Heart right ventricle (tissue), 16 donors: ENCODE measurements around the gene LIN52. TPM values are rescaled to one million over a fixed set of nuclear protein-coding genes. Genes with fewer than 3 reads are reported as not detected.

Source experiments
- ATAC-seq, 8 donors: fragments of 200-7000 bp; cut with Tn5 transposase; one replicate each; pipeline ENCODE4 v1.9.1; 2020; ENCODE audit warnings: mild to moderate bottlenecking in 8 of 8, moderate library complexity in 8 of 8, moderate number of reproducible peaks in 1 of 8
- DNase-seq, 2 donors: peaks; one replicate each; pipeline ENCODE4 v3.0.0-alpha.2; 2020
- H3K27ac ChIP-seq, 10 donors: fragments of 200-600 bp; sonication (generic) in 2 of 10; one replicate each; pipeline versions ENCODE4 v1.5.0 to v1.8.0; 2020 to 2022; ENCODE audit warnings: mild to moderate bottlenecking in 3 of 10
- H3K27me3 ChIP-seq, 7 donors: fragments of 200-600 bp; one replicate each; pipeline ENCODE4 v1.8.0; 2021 to 2022; ENCODE audit warnings: mild to moderate bottlenecking in 2 of 7
- H3K36me3 ChIP-seq, 9 donors: fragments of 200-600 bp; sonication (generic) in 1 of 9; one replicate each; pipeline versions ENCODE4 v1.5.0 to v1.8.0; 2020 to 2022; ENCODE audit warnings: mild to moderate bottlenecking in 2 of 9
- H3K4me1 ChIP-seq, 9 donors: fragments of 200-600 bp; sonication (generic) in 1 of 9; one replicate each; pipeline versions ENCODE4 v1.5.0 to v1.8.0; 2020 to 2022; ENCODE audit warnings: mild to moderate bottlenecking in 4 of 9
- H3K4me3 ChIP-seq, 10 donors: fragments of 200-600 bp; sonication (generic) in 2 of 10; one replicate each; pipeline versions ENCODE4 v1.5.0 to v1.8.0; 2020 to 2022; ENCODE audit warnings: mild to moderate bottlenecking in 7 of 10, moderate library complexity in 2 of 10
- H3K9me3 ChIP-seq, 11 donors: fragments of 200-600 bp in 10 of 11; sonication (generic) in 2 of 11; one replicate each; pipeline versions ENCODE4 v1.5.0 to v1.8.0; 2013 to 2022; ENCODE audit warnings: mild to moderate bottlenecking in 2 of 11, control low read depth in 1 of 11, moderate library complexity in 1 of 11
- WGBS, 2 donors: extraction: QIAGEN DNeasy Blood & Tissue Kit; methylation state at CpG; one replicate each; pipeline ENCODE4 v1.1.7; 2013; ENCODE audit warnings: inconsistent platforms in 1 of 2; 5-methylcytosine and 5-hydroxymethylcytosine counted together
- intact Hi-C, 10 donors: fragments of 100-400 bp; cut with DNase I; formaldehyde crosslinking; loops; one replicate each; pipeline versions ENCODE4 v1.11.1 to v1.14.2; 2022
- polyA plus RNA-seq, 2 donors: library from polyadenylated mRNA; stranded (reverse); fragments of 200-250 nt; gene quantifications; one replicate each; pipeline ENCODE4 v1.2.3, GENCODE V29; 2013
- total RNA-seq, 10 donors: library from RNA; stranded (reverse); fragmentation: NEBNext Ultra II Directional in 3 of 10; extraction: Animal tissue kit (Norgen Biotek cat#: 25700) in 3 of 10; gene quantifications; one replicate each; pipeline versions ENCODE4 v1.2.1 to v1.2.4, GENCODE V29; 2021 to 2023
- TF ChIP-seq, protein P1 (sequence below), 9 donors: fragments of 200-600 bp; sonication (generic) in 2 of 9; IDR thresholded peaks; one replicate each; pipeline versions ENCODE4 v1.5.0 to v1.8.0; 2021 to 2022; ENCODE audit warnings: antibody characterized with exemption in 9 of 9, mild to moderate bottlenecking in 5 of 9, moderate library complexity in 1 of 9
- donor health status: Arrhythmogenic right ventricular cardiomyopathy.
- donor health status: ischemic (EF 13 %, LVEDD 7.1; RV severe dilation, severe dysfunction).
- donor health status: healthy with polysubstance abuse.
- donor health status: DM: no; HTN: yes; CAD: no.
- donor health status: DM: no; HTN: no; CAD: no.
- donor health status: ischemic (EF 25% LVEDD 6.9; RV normal size, moderate dysfunction).
- donor health status: ischemic (EF 25% LVEDD 5.7; RV mildly dilated, moderate dysfunction).
- donor health status: healthy.
- donor health status: DM: yes; HTN: yes; CAD: no.
- donor health status: Ischemic cardiomyopathy.
- donor health status: ischemic (EF 35%, LVEDD 5.7; RV mildly dilated, moderate dysfunction).
- donor health status: nonischemic (EF 11% LVEDD 7.7; RV severe dilation, severe dysfunction).
- donor health status: DM: yes; HTN: yes; CAD: no.
- donor health status: PGD.
- donor health status: ischemic (EF 29% LVEDD 5.4; RV normal size, mild dysfunction).
- donor health status: nonischemic (EF 23%, LVEDD 6.1; RV moderate dilation, normal function).

LIN52 gene
- total and polyA plus RNA-seq, 12 donors, result 4.7 to 13.6 (median 8.3) TPM

DNA sequence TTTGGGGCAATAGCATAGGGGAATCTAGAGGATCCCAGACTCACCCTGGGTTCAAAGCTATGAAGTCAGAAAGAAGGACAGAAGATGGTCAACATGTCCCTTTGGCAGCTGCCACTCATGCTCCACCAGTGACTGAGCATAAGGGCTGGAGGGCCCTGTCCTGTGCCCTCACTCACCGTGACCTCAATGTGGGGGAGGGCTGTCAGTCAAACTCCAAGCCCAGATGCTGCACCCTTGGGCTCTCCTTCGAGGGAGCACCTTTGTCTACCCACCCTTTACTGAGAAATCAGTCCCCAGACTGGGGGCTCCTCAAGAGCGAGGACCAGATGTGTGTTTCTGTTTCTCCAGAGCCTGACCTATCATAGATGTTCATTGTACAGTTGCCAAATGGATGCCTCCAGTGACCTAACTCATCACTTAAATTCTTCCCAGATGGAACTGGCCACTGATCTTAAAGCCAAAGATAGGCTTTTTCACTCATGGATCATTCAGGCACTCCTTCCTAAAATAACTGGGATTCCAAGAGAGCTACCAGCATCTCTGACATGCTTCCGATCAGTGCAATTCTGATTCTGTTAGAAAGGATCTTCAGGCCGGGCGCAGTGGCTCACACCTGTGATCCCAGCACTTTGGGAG, 127.3 kb downstream of the LIN52 start:
- 80 to 84% methylated on average over 6 of the region's 6 CpGs for WGBS, 2 donors
- no peak overlapping the region for H3K27ac ChIP-seq
- no peak for DNase-seq
- no peak overlapping the region for H3K4me3 ChIP-seq
- ATAC-seq, result no peak
- H3K27me3 ChIP-seq, result peaks cover 0 to 26% (median 10%) of the 10 kb centered on the region in 7 donors
- H3K36me3 ChIP-seq, result no peaks in the 10 kb centered on the region
- TF ChIP-seq, protein P1, sequence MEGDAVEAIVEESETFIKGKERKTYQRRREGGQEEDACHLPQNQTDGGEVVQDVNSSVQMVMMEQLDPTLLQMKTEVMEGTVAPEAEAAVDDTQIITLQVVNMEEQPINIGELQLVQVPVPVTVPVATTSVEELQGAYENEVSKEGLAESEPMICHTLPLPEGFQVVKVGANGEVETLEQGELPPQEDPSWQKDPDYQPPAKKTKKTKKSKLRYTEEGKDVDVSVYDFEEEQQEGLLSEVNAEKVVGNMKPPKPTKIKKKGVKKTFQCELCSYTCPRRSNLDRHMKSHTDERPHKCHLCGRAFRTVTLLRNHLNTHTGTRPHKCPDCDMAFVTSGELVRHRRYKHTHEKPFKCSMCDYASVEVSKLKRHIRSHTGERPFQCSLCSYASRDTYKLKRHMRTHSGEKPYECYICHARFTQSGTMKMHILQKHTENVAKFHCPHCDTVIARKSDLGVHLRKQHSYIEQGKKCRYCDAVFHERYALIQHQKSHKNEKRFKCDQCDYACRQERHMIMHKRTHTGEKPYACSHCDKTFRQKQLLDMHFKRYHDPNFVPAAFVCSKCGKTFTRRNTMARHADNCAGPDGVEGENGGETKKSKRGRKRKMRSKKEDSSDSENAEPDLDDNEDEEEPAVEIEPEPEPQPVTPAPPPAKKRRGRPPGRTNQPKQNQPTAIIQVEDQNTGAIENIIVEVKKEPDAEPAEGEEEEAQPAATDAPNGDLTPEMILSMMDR (IDR thresholded peaks at IDR 0.05), result no peak
- H3K4me1 ChIP-seq, result no peaks in the 10 kb centered on the region
- H3K9me3 ChIP-seq, result no peaks in the 10 kb centered on the region
- intact Hi-C loops, result no loop called here

DNA sequence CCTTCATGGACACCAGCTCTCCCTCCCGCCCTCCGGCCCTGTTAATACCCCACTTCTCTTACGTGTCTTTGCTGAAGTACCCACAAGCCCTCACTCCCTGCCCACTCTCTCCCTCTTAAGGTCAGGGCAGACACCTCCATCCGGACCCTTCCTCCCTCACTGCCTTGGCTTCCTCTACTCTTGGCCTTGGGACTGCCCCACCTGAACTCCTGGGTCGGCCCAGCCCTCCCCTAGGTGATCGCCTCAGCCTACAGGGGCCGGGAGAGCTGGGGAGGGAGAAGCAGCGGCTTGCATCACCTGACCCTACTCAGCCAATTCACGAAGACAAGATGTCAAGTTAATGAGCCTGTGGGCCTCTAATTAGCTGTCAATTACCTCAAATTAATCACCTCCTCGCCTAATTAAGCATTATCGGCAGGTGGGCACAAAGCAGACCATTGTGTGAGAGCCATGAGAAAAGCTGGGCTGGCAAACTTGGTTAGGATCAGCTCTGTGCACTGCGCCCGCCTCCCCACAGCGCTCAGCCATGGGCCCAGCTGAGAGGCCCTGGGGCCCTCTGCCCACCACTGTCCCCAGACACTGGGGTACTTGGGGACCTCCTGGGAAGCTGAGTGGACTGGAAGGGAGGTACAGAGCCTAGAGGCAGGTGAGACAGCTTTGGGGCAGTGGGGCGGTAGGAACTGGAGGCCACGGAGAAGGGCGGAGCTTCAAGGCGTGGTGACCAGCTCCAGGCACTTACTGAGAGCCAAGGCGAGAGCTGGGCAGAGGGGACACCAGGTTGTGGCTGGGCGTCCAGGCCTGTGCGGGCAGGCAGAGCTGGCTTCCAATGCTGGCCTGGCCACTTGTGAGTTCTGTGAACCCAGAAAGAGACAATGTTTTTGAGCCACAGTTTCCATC, 129.4 kb downstream of the LIN52 start:
- H3K4me1 ChIP-seq, result peaks cover 0 to 12% (median 5%) of the 10 kb centered on the region in 9 donors
- H3K9me3 ChIP-seq, result no peaks in the 10 kb centered on the region
- H3K4me3 ChIP-seq, result no peak overlapping the region
- H3K27me3 ChIP-seq, result peaks cover 0 to 46% (median 31%) of the 10 kb centered on the region in 7 donors
- TF ChIP-seq, protein P1 (IDR thresholded peaks at IDR 0.05), result no peak
- H3K27ac ChIP-seq, result no peak overlapping the region
- WGBS, 2 donors, result 79 to 84% methylated on average over 21 of the region's 21 CpGs
- intact Hi-C loops, result no loop called here
- no peaks in the 10 kb centered on the region for H3K36me3 ChIP-seq
- no peak for DNase-seq
- peak in 1 of 8 donors; percentile 12 for ATAC-seq

DNA sequence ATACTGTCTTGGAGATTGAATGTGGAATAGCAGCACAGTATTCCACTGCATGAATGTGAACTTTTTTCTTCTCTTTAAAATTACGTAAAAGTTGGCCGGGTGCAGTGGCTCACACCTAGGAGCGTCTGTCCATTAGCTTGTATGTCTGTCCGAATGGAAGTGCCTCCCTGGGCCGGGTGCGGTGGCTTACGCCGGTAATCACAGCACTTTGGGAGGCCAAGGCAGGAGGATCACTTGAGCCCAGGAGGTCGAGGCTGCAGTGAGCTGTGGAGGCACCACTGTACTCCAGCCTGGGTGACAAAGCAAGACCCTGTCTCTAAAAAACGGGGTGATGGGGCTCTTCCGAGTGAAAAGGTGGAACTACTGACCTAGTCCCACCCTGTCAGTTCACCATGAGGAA, 131.9 kb downstream of the LIN52 start:
- Histone ChIP-seq H3K27ac (no peak overlapping the region), H3K36me3 (no peaks in the 10 kb centered on the region), H3K9me3 (no peaks in the 10 kb centered on the region), H3K4me3 (no peak overlapping the region), H3K4me1 (peaks cover 0 to 12% (median 5%) of the 10 kb centered on the region in 9 donors), H3K27me3 (peaks cover 0 to 65% (median 43%) of the 10 kb centered on the region in 7 donors)
- DNase-seq (no peak), ATAC-seq (no peak)
- WGBS, 2 donors, result 90 to 91% methylated on average over 11 of the region's 11 CpGs
- intact Hi-C loops, result loop anchor here in 4 of 10 donors (1.0 to 5.0 kb wide), 4 partner anchors 34 to 36 kb away; no protein-coding TSS in a partner anchor
- TF ChIP-seq, protein P1 (IDR thresholded peaks at IDR 0.05), result no peak

DNA sequence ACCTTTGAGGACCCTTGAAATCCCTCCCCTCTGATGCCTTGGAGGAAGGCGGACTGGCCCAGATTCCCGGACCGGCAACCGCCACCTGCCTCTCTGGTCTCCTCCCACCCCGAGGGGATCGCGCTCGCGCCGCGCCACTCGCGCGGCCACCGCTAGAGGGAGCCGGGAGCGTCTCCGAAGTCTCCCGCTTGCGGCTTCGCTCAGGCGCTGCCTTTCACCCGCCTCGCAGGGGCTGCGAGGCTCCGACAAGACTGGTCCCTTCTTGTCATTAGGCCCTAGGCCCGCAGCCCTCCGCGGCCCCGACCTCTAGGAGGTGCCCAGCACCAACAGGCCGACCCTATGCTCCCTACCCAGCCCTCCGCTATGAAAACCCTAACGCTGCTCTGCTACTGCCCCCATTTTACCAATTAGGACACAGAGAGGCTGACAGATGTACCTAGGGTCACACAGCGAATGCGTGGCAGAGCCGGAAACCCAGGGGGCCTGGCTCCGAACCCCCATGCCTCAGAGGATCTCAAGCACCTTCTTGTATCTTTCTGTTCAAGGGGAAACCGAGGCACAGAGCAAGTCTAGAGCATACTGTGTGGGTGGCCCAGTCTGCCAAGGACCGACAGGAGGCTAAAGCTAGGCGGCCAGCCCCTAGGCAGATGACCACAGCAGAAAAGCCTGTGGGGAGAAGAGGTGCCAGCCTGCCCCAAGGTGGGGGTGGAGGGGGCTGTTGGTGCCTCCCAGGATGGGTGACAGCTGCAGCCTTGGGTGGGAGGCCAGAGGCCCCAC, 133.1 kb downstream of the LIN52 start:
- Histone ChIP-seq H3K27me3 (peaks cover 0 to 69% (median 43%) of the 10 kb centered on the region in 7 donors), H3K4me3 (no peak overlapping the region), H3K9me3 (no peaks in the 10 kb centered on the region), H3K4me1 (peaks cover 0 to 12% (median 5%) of the 10 kb centered on the region in 9 donors), H3K27ac (no peak overlapping the region), H3K36me3 (no peaks in the 10 kb centered on the region)
- DNase-seq (peak; percentile 41 to 77), ATAC-seq (peak; percentile 67 to 86 (median 84))
- TF ChIP-seq, protein P1 (IDR thresholded peaks at IDR 0.05), result peak; percentile 73 to 95 (median 91)
- WGBS, 2 donors, result 12 to 13% methylated on average over 40 of the region's 40 CpGs
- intact Hi-C loops, result loop anchor here in 4 of 10 donors (1.0 to 5.0 kb wide), 4 partner anchors 33 to 35 kb away; no protein-coding TSS in a partner anchor
